Calu3 (cell line): ENCODE results near the gene RAF1. TPM values are rescaled to one million over a fixed set of nuclear protein-coding genes. Genes with fewer than 3 reads are reported as not detected.

Experiments used
- BruUV-seq: library from RNA; stranded (reverse); fragments of 400-500 nt; replicated peaks from 2 replicates; lab custom pipeline; 2021; lab: Mats Ljungman, UMichigan
- CTCF ChIA-PET: fragments of 300-600 bp; sonication (Branson Sonifier 250); formaldehyde crosslinking; loops from one replicate; lab custom pipeline; 2022; ENCODE audit warnings: antibody characterized with exemption; lab: Charles Lee
- DNase-seq: peaks from one replicate; pipeline ENCODE4 v3.0.0; 2022
- H3K27ac Mint-ChIP-seq: one replicate; pipeline ENCODE4 v1.8.0; 2022; ENCODE audit warnings: mixed read lengths; ENCODE audit not compliant: unreplicated experiment
- H3K27me3 Mint-ChIP-seq: one replicate; pipeline ENCODE4 v1.8.0; 2022; ENCODE audit warnings: mixed read lengths; ENCODE audit not compliant: unreplicated experiment
- H3K36me3 Mint-ChIP-seq: one replicate; pipeline ENCODE4 v1.8.0; 2022; ENCODE audit warnings: mild to moderate bottlenecking, moderate library complexity, mixed read lengths; ENCODE audit not compliant: insufficient read depth, unreplicated experiment
- H3K4me1 Mint-ChIP-seq: one replicate; pipeline ENCODE4 v1.8.0; 2022; ENCODE audit warnings: mild to moderate bottlenecking, low read depth, mixed read lengths; ENCODE audit not compliant: unreplicated experiment
- H3K4me3 Mint-ChIP-seq: one replicate; pipeline ENCODE4 v1.8.0; 2022; ENCODE audit warnings: mild to moderate bottlenecking, low read depth, moderate library complexity, mixed read lengths; ENCODE audit not compliant: unreplicated experiment
- H3K9me3 Mint-ChIP-seq: one replicate; pipeline ENCODE4 v1.8.0; 2022; ENCODE audit warnings: low read depth, mixed read lengths; ENCODE audit not compliant: unreplicated experiment
- intact Hi-C: fragments of 100-400 bp; cut with micrococcal nuclease; formaldehyde crosslinking; loops from one replicate; pipeline ENCODE4 v1.10.0; 2022; ENCODE audit not compliant: unreplicated experiment
- total RNA-seq: library from RNA; stranded (reverse); gene quantifications from 2 replicates; pipeline ENCODE4 v1.2.3, GENCODE V29; 2022
- TF ChIP-seq, protein P1 (sequence below): fragments of 200-600 bp; IDR thresholded peaks from one replicate; pipeline ENCODE4 v1.8.0; 2022; ENCODE audit warnings: antibody characterized with exemption; ENCODE audit not compliant: unreplicated experiment

Gene RAF1
- total RNA-seq, 1 experiment from 2014 or later, result 69.3 TPM

- Mint-ChIP-seq H3K4me3 (no peak overlapping the region), H3K27ac (no peak overlapping the region), H3K4me1 (peaks cover 7% of the 10 kb centered on the region), H3K9me3 (no peaks in the 10 kb centered on the region), H3K27me3 (no peaks in the 10 kb centered on the region), H3K36me3 (peaks cover 58% of the 10 kb centered on the region)
- BruUV-seq, result no TSS peak
- intact Hi-C loops, result no loop called here
- no peak for DNase-seq
- TF ChIP-seq, protein P1, sequence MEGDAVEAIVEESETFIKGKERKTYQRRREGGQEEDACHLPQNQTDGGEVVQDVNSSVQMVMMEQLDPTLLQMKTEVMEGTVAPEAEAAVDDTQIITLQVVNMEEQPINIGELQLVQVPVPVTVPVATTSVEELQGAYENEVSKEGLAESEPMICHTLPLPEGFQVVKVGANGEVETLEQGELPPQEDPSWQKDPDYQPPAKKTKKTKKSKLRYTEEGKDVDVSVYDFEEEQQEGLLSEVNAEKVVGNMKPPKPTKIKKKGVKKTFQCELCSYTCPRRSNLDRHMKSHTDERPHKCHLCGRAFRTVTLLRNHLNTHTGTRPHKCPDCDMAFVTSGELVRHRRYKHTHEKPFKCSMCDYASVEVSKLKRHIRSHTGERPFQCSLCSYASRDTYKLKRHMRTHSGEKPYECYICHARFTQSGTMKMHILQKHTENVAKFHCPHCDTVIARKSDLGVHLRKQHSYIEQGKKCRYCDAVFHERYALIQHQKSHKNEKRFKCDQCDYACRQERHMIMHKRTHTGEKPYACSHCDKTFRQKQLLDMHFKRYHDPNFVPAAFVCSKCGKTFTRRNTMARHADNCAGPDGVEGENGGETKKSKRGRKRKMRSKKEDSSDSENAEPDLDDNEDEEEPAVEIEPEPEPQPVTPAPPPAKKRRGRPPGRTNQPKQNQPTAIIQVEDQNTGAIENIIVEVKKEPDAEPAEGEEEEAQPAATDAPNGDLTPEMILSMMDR, result no peak
- CTCF ChIA-PET, result interaction anchor here (0.7 kb wide), 1 partner anchor 282 kb away, joined by 4 read pairs; no protein-coding TSS in a partner anchor
Observed at GRCh38 chr3:12591997-12592715, 71.8 kb downstream of the RAF1 start.

DNA sequence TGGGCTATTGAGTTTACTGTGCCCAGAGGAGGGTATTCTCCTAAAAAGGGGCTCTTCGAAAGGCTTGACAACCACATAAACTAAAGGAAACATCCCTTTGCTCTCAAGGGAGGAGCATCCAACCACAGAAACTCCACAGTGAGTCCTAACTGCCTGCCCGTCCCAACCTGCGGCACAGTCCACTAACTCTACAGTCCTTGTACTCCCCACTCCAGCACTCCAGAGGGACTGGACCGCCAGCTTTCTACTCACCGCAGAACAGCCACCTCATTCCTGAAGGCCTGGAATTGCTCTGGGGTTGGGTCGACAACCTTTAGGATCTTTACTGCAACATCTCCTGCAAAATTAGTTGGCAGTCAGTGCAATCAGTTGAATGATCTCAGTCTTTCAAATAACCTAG, 72.5 kb downstream of the RAF1 start:
- CTCF ChIA-PET, result no interaction called here

GRCh38 chr3:12590096-12590495, 73.8 kb downstream of the RAF1 start:
- peaks cover 53% of the 10 kb centered on the region for H3K36me3 Mint-ChIP-seq

More for the DNA sequence above, 72.5 kb downstream of the RAF1 start:
- Mint-ChIP-seq H3K4me1 (peaks cover 7% of the 10 kb centered on the region), H3K9me3 (no peaks in the 10 kb centered on the region), H3K36me3 (peaks cover 51% of the 10 kb centered on the region), H3K27ac (no peak overlapping the region), H3K4me3 (no peak overlapping the region), H3K27me3 (no peaks in the 10 kb centered on the region)
- DNase-seq, result no peak
- TF ChIP-seq, protein P1, result no peak
- intact Hi-C loops, result no loop called here
- BruUV-seq, result no TSS peak

DNA sequence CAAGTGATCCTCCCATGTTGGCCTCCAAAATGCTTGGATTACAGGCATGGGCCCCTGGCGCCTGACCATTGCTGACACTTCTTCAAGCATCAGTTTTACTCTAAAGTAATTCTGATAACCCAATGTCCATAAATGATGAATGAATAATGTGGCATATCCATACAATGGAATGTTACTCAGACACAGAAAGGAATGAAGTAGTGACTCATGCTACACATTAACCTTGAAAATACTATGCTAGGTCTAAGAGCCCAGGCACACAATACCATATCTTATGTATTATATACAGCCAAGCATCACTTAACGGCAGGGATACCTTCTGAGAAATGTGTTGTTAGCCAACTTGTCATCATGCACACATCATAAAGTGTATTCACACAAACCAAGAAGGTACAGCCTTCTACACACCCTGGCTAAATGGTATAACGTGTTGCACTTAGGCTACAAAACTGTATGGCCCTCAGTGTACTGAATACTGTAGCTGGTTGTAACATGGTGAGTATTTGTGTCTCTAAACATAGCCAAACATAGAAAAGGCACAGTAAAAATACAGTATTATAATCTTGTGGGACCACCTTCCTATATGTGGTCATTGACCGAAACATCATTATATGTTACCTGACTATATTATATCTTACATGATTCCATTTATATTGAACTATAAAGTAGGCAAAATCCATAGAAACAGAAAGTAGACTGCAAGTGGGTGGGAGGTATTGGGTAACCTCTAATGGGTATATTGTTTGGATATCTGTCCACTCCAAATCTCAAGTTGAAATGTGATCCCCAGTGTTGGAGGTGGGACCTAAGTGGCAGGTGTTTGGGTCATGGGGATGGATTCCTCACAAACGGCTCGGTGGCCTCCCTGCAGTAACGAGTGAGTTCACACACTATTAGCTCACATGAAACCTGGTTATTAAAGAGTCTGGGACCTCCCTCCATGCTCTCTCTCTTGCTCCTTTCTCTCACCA, 75.6 kb downstream of the RAF1 start:
- CTCF ChIA-PET, result interaction anchor here (0.6 to 1.3 kb wide), 3 partner anchors 9 to 766 kb away, joined by 4 to 7 read pairs (median 6); no protein-coding TSS in a partner anchor
- DNase-seq, result no peak
- Mint-ChIP-seq H3K27me3 (no peaks in the 10 kb centered on the region), H3K36me3 (peaks cover 55% of the 10 kb centered on the region), H3K27ac (no peak overlapping the region), H3K4me1 (peaks cover 7% of the 10 kb centered on the region), H3K4me3 (no peak overlapping the region), H3K9me3 (no peaks in the 10 kb centered on the region)
- intact Hi-C loops, result no loop called here
- no TSS peak for BruUV-seq
- TF ChIP-seq, protein P1, result no peak

More at GRCh38 chr3:12590096-12590495, 73.8 kb downstream of the RAF1 start:
- no peak overlapping the region for H3K27ac Mint-ChIP-seq
- no peak overlapping the region for H3K4me3 Mint-ChIP-seq
- no peaks in the 10 kb centered on the region for H3K27me3 Mint-ChIP-seq
- no peak for DNase-seq
- H3K9me3 Mint-ChIP-seq, result no peaks in the 10 kb centered on the region
- H3K4me1 Mint-ChIP-seq, result peaks cover 7% of the 10 kb centered on the region
- CTCF ChIA-PET, result no interaction called here
- intact Hi-C loops, result no loop called here
- TF ChIP-seq, protein P1, result no peak
- no TSS peak for BruUV-seq
